Nephron progenitor cell (in vitro differentiated cells): ENCODE results near the gene KCNAB1.

Experiments
- DNase-seq: peaks from one replicate; pipeline ENCODE4 v3.0.0; 2021
- H3K27ac Mint-ChIP-seq: 2 replicates; pipeline ENCODE4 v1.8.0; 2021; ENCODE audit warnings: mild to moderate bottlenecking, moderate library complexity, mixed read lengths
- H3K27me3 Mint-ChIP-seq: 2 replicates; pipeline ENCODE4 v1.8.0; 2021; ENCODE audit warnings: mild to moderate bottlenecking, low read depth, mixed read lengths; ENCODE audit not compliant: poor library complexity
- H3K36me3 Mint-ChIP-seq: 2 replicates; pipeline ENCODE4 v1.8.0; 2021; ENCODE audit warnings: low read depth, mixed read lengths
- H3K4me1 Mint-ChIP-seq: 2 replicates; pipeline ENCODE4 v1.8.0; 2021; ENCODE audit warnings: mixed read lengths
- H3K4me3 Mint-ChIP-seq: 2 replicates; pipeline ENCODE4 v1.8.0; 2021; ENCODE audit warnings: mild to moderate bottlenecking, moderate library complexity, mixed read lengths
- H3K9me3 Mint-ChIP-seq: 2 replicates; pipeline ENCODE4 v1.8.0; 2021; ENCODE audit warnings: mild to moderate bottlenecking, moderate library complexity, mixed read lengths
- CTCF ChIP-seq: fragments of 200-600 bp; sonication (generic); IDR thresholded peaks from 2 replicates; pipeline ENCODE4 v1.5.0; 2021; ENCODE audit warnings: antibody characterized with exemption

KCNAB1 gene

GRCh38 chr3:156240642-156241041 is 120.3 kb downstream of the KCNAB1 start:
- TF ChIP-seq CTCF, result no peak
- no peak overlapping the region for H3K4me3 Mint-ChIP-seq
- no peaks in the 10 kb centered on the region for H3K9me3 Mint-ChIP-seq
- H3K27ac Mint-ChIP-seq, result no peak overlapping the region
- H3K36me3 Mint-ChIP-seq, result no peaks in the 10 kb centered on the region
- H3K4me1 Mint-ChIP-seq, result no peaks in the 10 kb centered on the region
- no peak for DNase-seq
- H3K27me3 Mint-ChIP-seq, result peaks cover 2% of the 10 kb centered on the region

DNA sequence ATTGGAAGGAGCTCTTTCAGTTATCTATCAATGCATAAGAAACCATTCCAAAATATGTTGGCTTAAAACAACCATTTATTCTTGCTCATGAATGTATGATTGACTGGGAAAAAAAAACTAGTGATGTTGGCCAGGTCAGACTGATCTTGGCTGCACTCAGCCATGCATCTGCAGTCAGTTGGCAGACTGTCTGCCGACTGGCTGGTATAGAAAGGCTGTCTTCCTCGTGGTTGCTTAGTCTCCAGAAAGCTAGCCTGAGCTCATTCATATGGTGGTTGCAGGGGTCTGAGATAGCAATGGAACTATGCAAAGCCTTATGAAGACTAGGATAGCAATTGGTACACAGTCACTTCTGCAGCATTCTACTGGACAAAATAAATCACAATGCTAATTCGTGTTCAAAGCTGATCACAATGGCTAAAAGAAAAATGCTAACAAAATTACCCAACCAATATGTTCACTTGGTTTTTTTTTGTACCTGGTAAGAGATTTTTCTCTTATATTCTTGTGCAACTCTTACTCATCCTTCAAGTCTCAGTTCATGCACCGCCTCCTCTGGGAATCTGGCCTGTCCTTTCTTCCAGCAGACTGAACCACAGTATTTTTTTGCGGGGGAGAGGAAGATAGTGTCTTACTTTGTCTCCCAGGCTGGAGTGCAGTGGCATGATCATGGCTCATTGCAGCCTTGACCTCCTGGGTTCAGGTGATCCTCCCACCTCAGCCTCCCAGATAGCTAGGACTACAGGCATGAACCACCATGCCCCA is 126.8 kb downstream of the KCNAB1 start:
- no peaks in the 10 kb centered on the region for H3K36me3 Mint-ChIP-seq
- no peak overlapping the region for H3K27ac Mint-ChIP-seq
- peaks cover 16% of the 10 kb centered on the region for H3K4me1 Mint-ChIP-seq
- DNase-seq, result no peak
- H3K9me3 Mint-ChIP-seq, result no peaks in the 10 kb centered on the region
- H3K4me3 Mint-ChIP-seq, result no peak overlapping the region
- TF ChIP-seq CTCF, result no peak
- no peaks in the 10 kb centered on the region for H3K27me3 Mint-ChIP-seq

DNA sequence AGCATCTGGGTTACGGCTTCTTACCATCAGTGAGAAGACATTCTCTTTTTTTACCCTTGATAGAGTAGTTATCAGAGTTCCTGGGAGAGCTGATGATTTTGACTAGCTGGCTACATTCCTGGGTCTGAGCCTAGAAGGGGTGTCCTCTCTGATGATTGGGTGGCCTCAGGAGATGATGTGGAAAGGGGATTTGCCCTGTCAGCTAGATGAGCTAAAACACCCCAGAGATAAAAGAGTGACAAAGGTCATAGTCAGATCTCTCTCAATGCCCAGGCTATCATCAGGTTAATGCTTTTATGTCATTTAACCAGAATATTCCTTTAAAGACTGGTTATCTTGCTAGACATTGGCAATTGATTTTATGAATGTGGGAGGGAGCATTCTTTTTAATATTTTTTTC is 130.2 kb downstream of the KCNAB1 start:
- Mint-ChIP-seq H3K4me3 (no peak overlapping the region), H3K4me1 (peaks cover 25% of the 10 kb centered on the region), H3K27ac (peak overlapping the region; percentile 83), H3K36me3 (no peaks in the 10 kb centered on the region), H3K9me3 (no peaks in the 10 kb centered on the region), H3K27me3 (peaks cover 4% of the 10 kb centered on the region)
- no peak for DNase-seq
- TF ChIP-seq CTCF, result no peak

- Mint-ChIP-seq H3K9me3 (no peaks in the 10 kb centered on the region), H3K27me3 (peaks cover 5% of the 10 kb centered on the region), H3K36me3 (no peaks in the 10 kb centered on the region), H3K27ac (no peak overlapping the region), H3K4me1 (peaks cover 27% of the 10 kb centered on the region), H3K4me3 (no peak overlapping the region)
- DNase-seq, result no peak
- no peak for TF ChIP-seq CTCF
Observed at GRCh38 chr3:156251424-156251823, 131.0 kb downstream of the KCNAB1 start.

DNA sequence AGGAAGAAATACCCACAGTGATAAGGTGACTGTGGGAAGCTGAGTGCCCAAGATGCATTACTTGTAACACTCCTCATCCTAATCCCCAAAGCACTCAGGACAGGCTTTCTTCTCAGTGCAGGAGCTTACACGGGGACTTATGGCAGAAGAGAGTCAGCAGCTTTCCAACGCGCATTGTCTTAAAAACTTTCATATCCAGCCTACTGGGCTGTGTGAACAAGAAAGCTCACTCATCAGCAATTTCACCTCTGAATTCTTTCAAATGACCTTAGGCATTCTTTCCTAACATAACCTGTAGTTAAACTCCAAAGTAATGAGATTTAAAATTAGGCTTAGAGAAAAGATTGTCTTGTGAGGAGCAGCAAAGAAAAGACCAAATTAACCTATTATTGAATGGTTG is 132.3 kb downstream of the KCNAB1 start:
- no peak for TF ChIP-seq CTCF
- Mint-ChIP-seq H3K27me3 (peaks cover 5% of the 10 kb centered on the region), H3K9me3 (no peaks in the 10 kb centered on the region)

GRCh38 chr3:156253150-156253549 is 132.8 kb downstream of the KCNAB1 start:
- Mint-ChIP-seq H3K36me3 (no peaks in the 10 kb centered on the region), H3K9me3 (no peaks in the 10 kb centered on the region), H3K27ac (no peak overlapping the region), H3K27me3 (peaks cover 5% of the 10 kb centered on the region), H3K4me3 (no peak overlapping the region), H3K4me1 (peaks cover 27% of the 10 kb centered on the region)
- TF ChIP-seq CTCF, result no peak
- DNase-seq, result no peak

More for the DNA sequence above, 132.3 kb downstream of the KCNAB1 start:
- Mint-ChIP-seq H3K27ac (no peak overlapping the region), H3K4me1 (peaks cover 27% of the 10 kb centered on the region), H3K36me3 (no peaks in the 10 kb centered on the region), H3K4me3 (no peak overlapping the region)
- no peak for DNase-seq
